ENCODE results near the gene SYT7.
"Not testable (repeated sequence)": the region's sequence is repeated elsewhere in the genome, so short reads cannot be mapped to it uniquely, and the experiment has no call there.

SYT7 gene

DNA sequence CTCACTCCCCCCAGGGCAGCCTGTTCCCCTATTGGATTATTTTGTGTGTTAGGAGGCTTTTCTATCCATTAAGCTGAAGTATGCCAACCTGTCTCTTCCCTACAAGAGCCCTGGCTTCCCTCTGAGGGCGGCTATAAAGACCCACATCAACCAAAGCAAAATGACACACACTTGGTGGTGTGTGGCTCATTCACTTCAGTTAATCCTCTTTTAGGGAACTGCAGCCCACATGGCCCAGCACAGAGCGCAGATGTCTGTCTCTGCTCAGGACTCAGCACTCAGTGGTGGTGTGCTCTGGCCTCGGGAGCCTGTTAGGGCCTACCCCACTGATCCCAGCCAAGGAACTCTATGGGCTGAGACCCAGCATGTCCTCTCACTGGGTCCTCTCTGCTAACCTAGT lies 104.5 kb downstream of the SYT7 start:
- DNase-seq (ENCODE audit: low read depth), result no peak

DNA sequence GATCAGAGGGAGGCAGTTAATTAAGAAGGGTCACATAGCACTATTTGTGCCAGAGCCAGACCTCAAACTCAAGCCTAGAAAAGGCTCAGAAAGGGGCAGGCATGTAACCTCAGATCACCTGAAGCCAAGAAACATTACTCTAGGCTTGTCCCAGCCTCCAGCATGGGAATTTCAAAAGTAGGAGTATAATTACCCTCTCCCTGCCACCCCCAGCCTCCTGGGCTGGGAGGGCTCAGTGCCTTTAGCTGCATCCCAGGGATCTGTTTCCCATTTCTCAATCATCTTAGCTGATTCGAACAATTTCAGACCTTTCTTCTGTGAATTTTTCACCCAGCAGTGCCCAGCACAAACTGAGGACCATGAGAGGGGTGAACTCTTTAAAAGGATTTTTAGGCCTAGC lies 105.4 kb downstream of the SYT7 start:
- DNase-seq (ENCODE audit: low read depth), result no peak

DNA sequence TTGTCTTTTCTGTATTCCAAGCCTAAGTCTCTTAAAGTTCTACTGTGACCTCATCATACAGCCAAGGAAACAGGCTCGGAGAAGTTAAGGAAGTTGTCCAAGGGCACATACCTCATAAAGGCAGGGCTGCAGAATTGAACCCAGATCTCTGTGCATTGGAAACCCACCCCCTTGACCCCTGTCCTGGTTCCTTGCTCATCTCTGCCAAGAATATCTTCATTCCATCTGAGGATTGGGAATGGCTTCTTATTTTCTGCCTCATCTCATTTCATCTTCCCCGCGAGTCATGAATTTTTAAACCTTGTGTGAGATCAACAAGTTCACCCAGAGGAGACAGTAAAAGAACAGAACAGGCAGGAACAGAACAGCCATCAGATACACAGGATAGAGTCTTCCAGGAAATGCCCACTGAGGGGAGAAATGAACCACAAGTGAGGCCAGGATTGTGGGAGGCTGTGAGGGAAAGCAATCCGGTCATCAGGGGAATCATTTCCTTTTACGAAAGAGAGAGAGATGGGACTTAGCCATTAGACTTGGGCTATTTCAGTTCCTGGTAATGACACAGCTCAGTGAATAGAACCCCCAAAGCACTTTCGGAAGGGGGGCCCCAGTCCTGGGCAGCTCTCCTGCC lies 106.7 kb downstream of the SYT7 start:
- no peak for DNase-seq (ENCODE audit: low read depth)

DNA sequence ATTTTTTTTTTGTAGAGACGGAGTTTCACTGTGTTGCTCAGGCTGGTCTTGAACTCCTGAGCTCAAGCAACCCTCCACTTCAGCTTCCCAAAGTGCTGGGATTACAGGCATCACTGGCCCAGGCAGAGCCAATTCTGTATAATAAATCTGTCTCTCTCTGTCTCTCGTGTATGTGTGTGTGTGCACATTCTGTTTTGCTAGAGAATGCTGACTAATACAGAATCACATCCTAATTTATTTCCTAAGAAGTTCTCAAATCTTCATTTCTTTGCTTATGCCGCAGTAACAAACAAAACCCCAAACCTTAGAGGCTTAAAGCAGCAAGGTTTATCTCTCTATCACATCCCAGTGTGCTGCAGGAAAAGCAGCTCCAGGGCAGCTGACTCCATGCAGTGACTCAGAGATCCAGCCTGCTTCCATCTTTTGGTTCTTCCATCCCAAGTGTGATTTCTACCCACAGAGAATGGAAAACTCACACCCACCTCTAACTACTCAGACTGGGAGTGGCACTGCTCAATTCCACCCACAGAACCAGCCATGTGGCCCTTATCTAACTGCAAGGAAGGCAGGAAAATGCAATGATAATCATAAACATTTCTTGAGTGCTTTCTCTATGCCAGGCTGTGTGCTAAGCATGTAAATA lies 107.4 kb downstream of the SYT7 start:
- no peak for DNase-seq (ENCODE audit: low read depth)

DNA sequence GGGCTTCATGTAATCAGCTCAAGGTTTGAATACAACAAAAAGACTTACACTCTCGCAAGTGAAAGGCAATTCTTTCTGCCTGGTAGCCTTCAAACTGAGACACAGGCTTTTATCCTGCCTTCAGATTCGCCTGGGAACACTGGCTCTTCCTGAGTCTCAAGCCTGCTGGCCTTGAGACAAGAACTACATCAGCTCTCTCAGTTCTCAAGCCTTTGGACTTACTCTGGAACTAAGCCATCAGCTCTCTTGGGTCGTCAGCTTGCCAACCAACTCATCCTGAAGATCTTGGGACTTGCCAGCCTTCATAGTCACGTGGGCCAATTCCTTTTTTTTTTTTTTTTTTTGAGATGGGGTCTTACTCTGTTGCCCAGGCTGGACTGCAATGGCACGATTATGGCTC lies 108.0 kb downstream of the SYT7 start:
- no peak for DNase-seq (ENCODE audit: low read depth)

DNA sequence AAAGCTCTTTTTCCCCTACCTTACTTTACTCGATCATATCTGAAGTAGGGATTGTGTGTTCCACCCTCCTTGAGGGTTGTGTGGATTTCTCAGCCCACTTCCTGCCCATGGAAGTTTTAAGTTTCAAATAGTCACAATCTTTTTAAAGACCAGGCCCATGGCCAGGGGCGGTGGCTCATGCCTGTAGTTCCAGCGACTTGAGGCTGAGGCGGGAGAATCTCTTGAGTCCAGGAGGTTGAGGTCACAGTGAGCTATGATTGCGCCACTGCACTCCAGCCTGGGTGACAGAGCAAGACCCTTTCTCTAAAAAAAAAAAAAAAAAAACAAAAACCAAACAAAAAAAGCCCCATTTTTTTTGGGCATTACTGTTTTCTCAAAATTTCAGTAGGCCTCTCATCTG lies 108.6 kb downstream of the SYT7 start:
- no peak for DNase-seq (ENCODE audit: low read depth)

DNA sequence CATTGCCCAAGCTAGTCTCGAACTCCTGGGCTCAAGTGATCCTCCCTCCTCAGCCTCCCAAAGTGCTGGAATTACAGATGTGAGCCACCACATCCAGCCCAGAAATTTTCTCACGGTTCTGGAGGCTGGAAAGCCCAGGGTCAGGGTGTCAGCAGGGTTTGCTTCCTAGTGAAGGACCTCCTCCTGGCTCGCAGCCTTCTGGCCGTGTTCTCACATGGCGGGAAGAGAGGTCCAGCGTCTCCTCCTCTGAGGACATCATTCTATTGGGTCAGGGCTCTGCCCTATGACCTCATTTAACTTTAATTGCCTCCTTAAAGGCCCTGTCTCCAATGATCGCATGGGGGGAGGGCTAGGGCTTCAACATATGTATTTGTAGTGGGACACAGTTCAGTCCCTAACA lies 112.9 kb downstream of the SYT7 start:
- no peak for DNase-seq (ENCODE audit: low read depth)

DNA sequence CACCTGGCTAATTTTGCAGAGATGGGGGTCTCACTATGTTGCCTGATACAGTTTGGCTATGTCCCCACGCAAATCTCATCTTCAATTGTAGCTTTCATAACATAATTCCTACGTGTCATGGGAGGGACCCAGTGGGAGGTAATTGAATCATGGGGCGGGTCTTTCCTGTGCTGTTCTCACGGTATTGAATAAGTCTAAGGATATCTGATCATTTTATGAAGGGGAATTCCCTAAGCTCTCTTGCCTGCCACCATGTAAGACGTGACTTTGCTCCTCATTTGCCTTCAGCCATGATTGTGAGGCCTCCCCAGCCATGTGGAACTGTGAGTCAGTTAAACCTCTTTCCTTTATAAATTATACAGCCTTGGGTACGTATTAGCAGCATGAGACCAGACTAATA lies 113.3 kb downstream of the SYT7 start:
- not testable (repeated sequence) for DNase-seq (ENCODE audit: low read depth)
